NCI-H1436 (cell line): ENCODE results near the gene CUL5.
"Not testable (repeated sequence)": the region's sequence is repeated elsewhere in the genome, so short reads cannot be mapped to it uniquely, and the experiment has no call there.

Source experiments
- DNase-seq: peaks from one replicate; lab custom pipeline; 2025; lab: John Stamatoyannopoulos, UW

The CUL5 gene

GRCh38 chr11:108025387-108026080 lies 16.8 kb downstream of the CUL5 start:
- no peak for DNase-seq

- no peak for DNase-seq
Observed at GRCh38 chr11:108027057-108027456, 18.4 kb downstream of the CUL5 start.

GRCh38 chr11:108028822-108029441 lies 20.2 kb downstream of the CUL5 start:
- not testable (repeated sequence) for DNase-seq

GRCh38 chr11:108031604-108032003 lies 22.9 kb downstream of the CUL5 start:
- not testable (repeated sequence) for DNase-seq

GRCh38 chr11:108032800-108033199 lies 24.1 kb downstream of the CUL5 start:
- no peak for DNase-seq

- no peak for DNase-seq
Observed at GRCh38 chr11:108034034-108034433, 25.3 kb downstream of the CUL5 start.

- DNase-seq, result no peak
Observed at GRCh38 chr11:108034952-108035351, 26.3 kb downstream of the CUL5 start.

- no peak for DNase-seq
Observed at GRCh38 chr11:108035690-108036089, 27.0 kb downstream of the CUL5 start.

- DNase-seq, result no peak
Observed at GRCh38 chr11:108037211-108037610, 28.5 kb downstream of the CUL5 start.

- DNase-seq, result no peak
Observed at GRCh38 chr11:108037636-108038035, 28.9 kb downstream of the CUL5 start.

GRCh38 chr11:108048269-108048668 lies 39.6 kb downstream of the CUL5 start:
- DNase-seq, result no peak

- no peak for DNase-seq
Observed at GRCh38 chr11:108062336-108062735, 53.6 kb downstream of the CUL5 start.

- DNase-seq, result no peak
Observed at GRCh38 chr11:108063410-108063809, 54.7 kb downstream of the CUL5 start.

- DNase-seq, result no peak
Observed at GRCh38 chr11:108069947-108070346, 61.2 kb downstream of the CUL5 start.

GRCh38 chr11:108084811-108085210 lies 76.1 kb downstream of the CUL5 start:
- no peak for DNase-seq

- DNase-seq, result no peak
Observed at GRCh38 chr11:108085672-108086071, 77.0 kb downstream of the CUL5 start.

- DNase-seq, result no peak
Observed at GRCh38 chr11:108092134-108092533, 83.4 kb downstream of the CUL5 start.

- DNase-seq, result no peak
Observed at GRCh38 chr11:108093128-108093904, 84.6 kb downstream of the CUL5 start.

- DNase-seq, result no peak
Observed at GRCh38 chr11:108097179-108097578, 88.5 kb downstream of the CUL5 start.

- DNase-seq, result no peak
Observed at GRCh38 chr11:108101090-108101775, 92.5 kb downstream of the CUL5 start.

- DNase-seq, result no peak
Observed at GRCh38 chr11:108111126-108111525, 102.4 kb downstream of the CUL5 start.

- DNase-seq, result no peak
Observed at GRCh38 chr11:108112057-108112456, 103.4 kb downstream of the CUL5 start.
